Right hindlimb (tissue), 1 donor: ENCODE data around the gene SLC25A25.

Experiments used
- DNase-seq: peaks from one replicate; pipeline ENCODE4 v3.0.0-alpha.2; 2018

SLC25A25 gene

GRCh38 chr9:128149001-128149701 is 81.1 kb downstream of the SLC25A25 start, which contains the start of gene LCN2:
TSS of gene LCN2 (plus strand) at chr9:128149453. CDS start at chr9:128149526, 73 bp downstream.
- peak; percentile 29 for DNase-seq

- peak; percentile 15 for DNase-seq
These were observed 82.0 kb downstream of the SLC25A25 start for GRCh38 chr9:128149951-128150593.

GRCh38 chr9:128150594-128151308 is 82.7 kb downstream of the SLC25A25 start:
- peak; percentile 20 for DNase-seq

- no peak for DNase-seq
These were observed 83.5 kb downstream of the SLC25A25 start for GRCh38 chr9:128151309-128152132.

- DNase-seq, result no peak
These were observed 84.4 kb downstream of the SLC25A25 start for GRCh38 chr9:128152133-128153059.

GRCh38 chr9:128153060-128153946 is 85.3 kb downstream of the SLC25A25 start:
- peak; percentile 17 for DNase-seq

GRCh38 chr9:128153947-128154695 is 86.1 kb downstream of the SLC25A25 start:
- DNase-seq, result peak; percentile 12

- DNase-seq, result no peak
These were observed 87.9 kb downstream of the SLC25A25 start for GRCh38 chr9:128155736-128156500.
